IPS-11a (cell line): ENCODE measurements around the gene HDAC4.

Experiments
- H3K4me3 ChIP-seq: one replicate; pipeline ENCODE4 v1.5.1; 2013; ENCODE audit warnings: low read depth, low read length, control low read depth

The HDAC4 gene

GRCh38 chr2:239299218-239299939 is 101.4 kb downstream of the HDAC4 start:
- H3K4me3 ChIP-seq, result no peak overlapping the region

- H3K4me3 ChIP-seq, result no peak overlapping the region
Observed at GRCh38 chr2:239298116-239298804, 102.6 kb downstream of the HDAC4 start.

GRCh38 chr2:239297142-239298004 is 103.4 kb downstream of the HDAC4 start:
- H3K4me3 ChIP-seq, result no peak overlapping the region

GRCh38 chr2:239296020-239296932 is 104.5 kb downstream of the HDAC4 start:
- H3K4me3 ChIP-seq, result no peak overlapping the region

- no peak overlapping the region for H3K4me3 ChIP-seq
Observed at GRCh38 chr2:239295377-239296019, 105.3 kb downstream of the HDAC4 start.

GRCh38 chr2:239294571-239295054 is 106.2 kb downstream of the HDAC4 start:
- H3K4me3 ChIP-seq, result no peak overlapping the region

GRCh38 chr2:239293775-239294430 is 106.9 kb downstream of the HDAC4 start:
- H3K4me3 ChIP-seq, result no peak overlapping the region

- no peak overlapping the region for H3K4me3 ChIP-seq
Observed at GRCh38 chr2:239292959-239293774, 107.7 kb downstream of the HDAC4 start.

- H3K4me3 ChIP-seq, result no peak overlapping the region
Observed at GRCh38 chr2:239292531-239292930, 108.3 kb downstream of the HDAC4 start.

- no peak overlapping the region for H3K4me3 ChIP-seq
Observed at GRCh38 chr2:239291475-239292350, 109.1 kb downstream of the HDAC4 start.

- H3K4me3 ChIP-seq, result no peak overlapping the region
Observed at GRCh38 chr2:239290618-239291474, 110.0 kb downstream of the HDAC4 start.

- H3K4me3 ChIP-seq, result no peak overlapping the region
Observed at GRCh38 chr2:239289545-239289944, 111.3 kb downstream of the HDAC4 start.

- no peak overlapping the region for H3K4me3 ChIP-seq
Observed at GRCh38 chr2:239288951-239289511, 111.8 kb downstream of the HDAC4 start.

- no peak overlapping the region for H3K4me3 ChIP-seq
Observed at GRCh38 chr2:239288237-239288636, 112.6 kb downstream of the HDAC4 start.

- H3K4me3 ChIP-seq, result no peak overlapping the region
Observed at GRCh38 chr2:239287461-239287860, 113.4 kb downstream of the HDAC4 start.

GRCh38 chr2:239286901-239287300 is 113.9 kb downstream of the HDAC4 start:
- H3K4me3 ChIP-seq, result no peak overlapping the region

GRCh38 chr2:239285932-239286230 is 114.9 kb downstream of the HDAC4 start:
- no peak overlapping the region for H3K4me3 ChIP-seq
